ENCODE data around the gene SLC22A23. TPM values are rescaled to one million over a fixed set of nuclear protein-coding genes. Genes with fewer than 3 reads are reported as not detected.

The SLC22A23 gene
- total RNA-seq, 2 donors from 2014 or later: 11.1 to 13.3 TPM

- Histone ChIP-seq H3K27me3 (ENCODE audit: control insufficient read depth, insufficient read depth, low read length, poor library complexity, severe bottlenecking) (no peaks in the 10 kb centered on the region), H3K9me3 (ENCODE audit: control insufficient read depth, low read length) (peaks cover 4% of the 10 kb centered on the region), H3K36me3 (ENCODE audit: control insufficient read depth, insufficient read depth, low read length) (peaks cover 2% of the 10 kb centered on the region), H3K4me3 (ENCODE audit: low read length) (no peak overlapping the region), H3K9ac (ENCODE audit: extremely low read depth, low read length, poor library complexity, severe bottlenecking) (no peak overlapping the region), H3K27ac (ENCODE audit: low read depth, low read length) (no peak overlapping the region), H3K4me1 (ENCODE audit: control insufficient read depth, insufficient read depth, low read length) (peaks cover 30% of the 10 kb centered on the region)
- DNase-seq: no peak
- Mint-ChIP-seq H3K27me3 (ENCODE audit: insufficient read depth) (no peaks in the 10 kb centered on the region), H3K9me3 (peaks cover 1% of the 10 kb centered on the region), H3K36me3 (ENCODE audit: low read depth) (peaks cover 1% of the 10 kb centered on the region), H3K4me1 (peaks cover 69% of the 10 kb centered on the region), H3K27ac (no peak overlapping the region), H3K4me3 (no peak overlapping the region)
- WGBS, 2 experiments (ENCODE audit: insufficient coverage in 1 of 2, insufficient read length in 1 of 2): 97 to 100% methylated on average over 1 to 3 of the region's 3 CpGs
- TF ChIP-seq CTCF (conservative IDR thresholded peaks at IDR 0.05): no peak
Measured at GRCh38 chr6:3406891-3407809, 49.7 kb downstream of the SLC22A23 start.

- 75% methylated on average over 8 of the region's 9 CpGs; no CpG with 5 or more reads in 1 of the 2 experiments for WGBS, 2 experiments (ENCODE audit: insufficient coverage in 1 of 2, insufficient read length in 1 of 2)
- no peaks in the 10 kb centered on the region for H3K9me3 Mint-ChIP-seq
- no peak overlapping the region for H3K27ac Mint-ChIP-seq
- no peak for DNase-seq
- H3K4me1 ChIP-seq (ENCODE audit: control insufficient read depth, insufficient read depth, low read length): peaks cover 30% of the 10 kb centered on the region
- no peak overlapping the region for H3K27ac ChIP-seq (ENCODE audit: low read depth, low read length)
- peaks cover 71% of the 10 kb centered on the region for H3K4me1 Mint-ChIP-seq
- no peaks in the 10 kb centered on the region for H3K27me3 Mint-ChIP-seq (ENCODE audit: insufficient read depth)
- H3K27me3 ChIP-seq (ENCODE audit: control insufficient read depth, insufficient read depth, low read length, poor library complexity, severe bottlenecking): no peaks in the 10 kb centered on the region
- no peaks in the 10 kb centered on the region for H3K36me3 Mint-ChIP-seq (ENCODE audit: low read depth)
- TF ChIP-seq CTCF (conservative IDR thresholded peaks at IDR 0.05): no peak
- no peak overlapping the region for H3K4me3 ChIP-seq (ENCODE audit: low read length)
- H3K9me3 ChIP-seq (ENCODE audit: control insufficient read depth, low read length): no peaks in the 10 kb centered on the region
- H3K4me3 Mint-ChIP-seq: no peak overlapping the region
- H3K9ac ChIP-seq (ENCODE audit: extremely low read depth, low read length, poor library complexity, severe bottlenecking): no peak overlapping the region
- H3K36me3 ChIP-seq (ENCODE audit: control insufficient read depth, insufficient read depth, low read length): no peaks in the 10 kb centered on the region
Measured at GRCh38 chr6:3406362-3406821, 50.5 kb downstream of the SLC22A23 start.

- Mint-ChIP-seq H3K4me1 (peaks cover 68% of the 10 kb centered on the region), H3K27me3 (ENCODE audit: insufficient read depth) (no peaks in the 10 kb centered on the region), H3K36me3 (ENCODE audit: low read depth) (no peaks in the 10 kb centered on the region), H3K4me3 (no peak overlapping the region), H3K27ac (no peak overlapping the region), H3K9me3 (no peaks in the 10 kb centered on the region)
- H3K4me3 ChIP-seq (ENCODE audit: low read length): peak overlapping the region; percentile 6
- no peaks in the 10 kb centered on the region for H3K9me3 ChIP-seq (ENCODE audit: control insufficient read depth, low read length)
- DNase-seq: no peak
- H3K36me3 ChIP-seq (ENCODE audit: control insufficient read depth, insufficient read depth, low read length): no peaks in the 10 kb centered on the region
- no peak overlapping the region for H3K9ac ChIP-seq (ENCODE audit: extremely low read depth, low read length, poor library complexity, severe bottlenecking)
- peaks cover 30% of the 10 kb centered on the region for H3K4me1 ChIP-seq (ENCODE audit: control insufficient read depth, insufficient read depth, low read length)
- no peak overlapping the region for H3K27ac ChIP-seq (ENCODE audit: low read depth, low read length)
- H3K27me3 ChIP-seq (ENCODE audit: control insufficient read depth, insufficient read depth, low read length, poor library complexity, severe bottlenecking): no peaks in the 10 kb centered on the region
- no peak for TF ChIP-seq CTCF (conservative IDR thresholded peaks at IDR 0.05)
Measured at GRCh38 chr6:3405679-3406078, 51.2 kb downstream of the SLC22A23 start.
